GM21723 (cell line): ENCODE results near the gene RPA1.

Experiments used
- ATAC-seq: cut with Tn5 transposase; IDR thresholded peaks from one replicate; pipeline ENCODE4 v1.9.1; 2021; ENCODE audit warnings: mild to moderate bottlenecking, moderate library complexity; ENCODE audit not compliant: unreplicated experiment

RPA1 gene

DNA sequence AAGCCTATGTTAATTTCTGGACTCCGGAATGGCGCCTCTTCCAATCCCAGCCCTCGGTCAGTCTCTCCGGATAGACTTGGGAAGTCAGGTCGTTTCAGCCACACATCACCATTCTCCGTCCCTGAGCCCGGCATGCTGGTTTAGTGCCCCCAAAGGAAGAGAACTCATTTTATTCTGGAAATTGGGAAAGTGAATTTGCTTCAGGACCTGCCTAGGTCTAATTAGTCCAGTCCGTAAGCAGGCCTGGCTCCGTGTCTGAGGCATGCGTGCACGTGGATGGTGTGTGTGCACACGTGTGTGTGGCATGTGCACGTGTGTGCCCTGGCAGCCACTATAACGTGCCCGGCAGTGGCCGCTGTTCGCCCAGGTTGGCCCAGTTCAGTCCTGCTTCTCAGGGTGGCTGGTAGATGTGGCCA is 77.4 kb downstream of the RPA1 start:
- no peak for ATAC-seq

DNA sequence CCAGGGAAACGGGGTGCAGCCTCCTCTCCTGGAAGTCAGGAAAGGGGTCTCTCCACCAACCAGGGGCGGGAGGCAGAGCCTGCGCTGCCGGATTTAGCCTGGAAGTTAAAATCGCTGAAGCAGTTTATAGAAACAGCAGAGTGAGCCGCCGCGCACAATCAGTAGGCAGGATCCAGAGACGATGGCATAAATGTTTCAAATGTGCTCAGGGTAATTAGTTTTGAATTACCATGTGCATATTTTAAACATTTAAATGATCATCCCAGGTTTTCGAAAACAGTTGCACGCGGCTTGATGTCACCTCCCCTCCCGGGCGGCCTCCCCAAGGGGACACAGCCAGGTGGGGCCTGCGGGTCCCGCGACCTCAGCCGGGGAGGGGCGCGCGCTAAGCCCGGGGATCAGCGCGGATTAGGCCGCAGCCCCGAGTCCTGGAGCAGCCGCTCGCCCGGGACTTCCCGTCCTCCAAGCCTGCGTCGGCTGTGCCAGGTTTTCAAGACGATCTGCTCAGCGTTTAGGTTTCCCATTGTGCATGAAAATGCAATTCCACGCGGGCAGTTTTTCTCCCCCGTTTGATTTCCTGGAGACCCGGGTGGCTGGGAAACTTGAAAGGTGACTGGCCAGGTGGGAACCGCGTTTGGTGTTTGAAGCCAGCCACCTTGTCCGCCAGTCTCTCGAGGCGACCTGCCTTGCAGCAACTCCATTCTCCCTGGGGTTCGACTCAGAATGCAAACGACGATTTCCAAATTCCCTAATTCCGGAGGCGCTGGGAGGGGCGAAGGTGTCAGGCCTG is 78.3 kb downstream of the RPA1 start:
- no peak for ATAC-seq

DNA sequence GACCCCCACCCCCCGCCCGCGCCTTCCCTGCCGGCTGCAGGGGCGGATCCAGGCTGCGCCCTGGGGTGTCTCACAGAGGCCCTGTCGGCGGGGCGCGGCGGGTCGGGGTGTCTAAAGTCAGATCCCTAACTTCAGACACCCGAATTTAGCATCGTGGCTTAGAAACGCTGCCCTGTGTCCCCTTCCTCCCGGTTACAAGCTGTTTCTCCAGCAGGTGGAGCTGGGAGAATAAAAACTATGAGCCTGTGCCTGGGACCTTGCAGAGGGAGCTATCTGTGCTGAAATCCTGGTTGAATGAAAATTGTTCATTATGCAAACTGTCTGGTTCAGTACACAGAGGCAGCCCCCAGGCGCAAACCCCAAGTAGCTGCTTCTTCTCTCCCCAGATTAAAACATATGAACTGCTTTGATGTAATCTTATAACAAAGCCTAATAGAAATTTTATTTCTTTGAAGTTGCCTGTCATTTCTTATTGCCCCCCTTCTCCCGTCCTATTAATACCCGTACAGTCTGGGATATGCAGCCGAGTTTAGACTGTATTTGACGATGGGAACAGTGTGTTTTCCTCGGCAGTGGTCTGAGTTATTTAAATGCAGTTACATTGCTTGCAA is 79.0 kb downstream of the RPA1 start:
- no peak for ATAC-seq

DNA sequence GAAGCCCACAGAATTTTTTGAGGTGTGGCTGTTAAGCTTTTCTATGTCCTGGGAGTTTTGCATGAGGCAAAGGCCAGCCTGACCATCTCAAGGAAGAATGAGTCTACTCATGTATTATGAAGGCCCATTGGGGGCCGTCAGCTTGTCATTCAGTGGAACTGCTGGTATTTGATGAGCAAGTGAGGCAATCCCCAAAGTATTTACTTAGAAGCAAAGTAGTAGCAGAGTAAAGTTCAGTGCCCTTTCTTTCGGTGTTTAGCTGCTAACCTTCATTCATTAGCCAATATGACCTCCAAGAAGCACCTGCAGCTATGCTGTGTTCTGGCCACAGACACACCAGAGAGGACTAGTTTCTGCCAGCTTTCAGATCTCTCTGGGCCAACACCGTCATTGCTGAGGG is 80.2 kb downstream of the RPA1 start:
- ATAC-seq = no peak

DNA sequence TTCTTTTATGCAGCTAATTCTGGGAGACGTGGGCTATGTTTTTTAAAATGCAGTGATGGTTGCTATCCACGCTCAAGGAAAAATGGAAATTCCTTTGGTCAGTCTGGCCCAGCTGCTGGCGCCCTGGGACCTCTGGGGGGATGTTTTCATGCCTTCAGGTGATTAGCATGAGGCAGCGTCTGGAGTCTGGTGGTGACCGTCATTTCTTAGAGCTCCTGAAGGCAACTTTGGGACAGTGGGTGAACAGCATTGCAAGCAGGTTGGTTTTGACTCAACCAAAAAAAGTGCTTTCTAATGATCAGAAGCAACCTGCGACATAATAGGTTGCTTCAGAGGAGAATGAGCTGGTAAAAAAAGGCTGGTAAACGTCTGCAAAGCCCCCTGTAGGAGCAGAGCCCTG is 82.3 kb downstream of the RPA1 start:
- ATAC-seq = no peak

DNA sequence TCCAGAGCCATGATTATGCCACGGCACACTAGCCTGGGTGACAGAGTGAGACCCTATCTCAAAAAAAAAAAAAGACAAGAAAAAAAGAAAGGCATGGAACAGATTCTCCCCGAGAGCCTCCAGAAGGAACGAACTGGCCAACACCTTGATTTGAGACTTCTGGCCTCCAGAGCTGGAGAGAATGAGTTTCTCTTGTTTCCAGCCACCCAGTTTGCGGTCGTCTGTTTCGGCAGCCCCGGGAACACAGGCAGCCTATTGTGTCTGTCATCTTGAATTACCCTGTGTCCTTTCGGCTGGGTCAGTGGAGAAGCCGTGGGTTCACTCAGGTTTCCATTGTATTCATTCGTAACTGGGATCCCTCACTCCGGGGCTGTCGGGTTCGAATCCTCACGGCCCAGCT is 83.9 kb downstream of the RPA1 start:
- ATAC-seq = no peak

DNA sequence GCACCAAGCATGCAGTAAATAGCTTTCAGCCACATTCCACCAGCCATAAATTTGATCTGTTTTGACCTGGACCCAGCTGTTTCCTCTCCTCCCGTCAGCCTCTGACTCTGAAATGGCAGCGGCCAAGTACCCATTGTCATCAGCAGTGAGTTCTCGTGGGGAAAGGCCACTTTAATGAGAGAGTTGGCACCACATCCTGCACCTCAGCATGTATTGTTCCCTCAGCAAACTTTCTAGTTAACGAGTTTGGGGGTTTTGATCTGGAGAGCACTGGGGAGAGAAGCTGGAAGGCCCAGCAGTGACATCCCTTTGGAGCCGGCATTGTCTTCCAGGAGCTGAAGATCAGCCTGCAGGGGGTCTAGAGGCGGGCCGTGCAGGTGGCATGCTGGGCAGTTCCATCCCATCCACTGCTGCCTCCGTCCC is 84.9 kb downstream of the RPA1 start:
- no peak for ATAC-seq

DNA sequence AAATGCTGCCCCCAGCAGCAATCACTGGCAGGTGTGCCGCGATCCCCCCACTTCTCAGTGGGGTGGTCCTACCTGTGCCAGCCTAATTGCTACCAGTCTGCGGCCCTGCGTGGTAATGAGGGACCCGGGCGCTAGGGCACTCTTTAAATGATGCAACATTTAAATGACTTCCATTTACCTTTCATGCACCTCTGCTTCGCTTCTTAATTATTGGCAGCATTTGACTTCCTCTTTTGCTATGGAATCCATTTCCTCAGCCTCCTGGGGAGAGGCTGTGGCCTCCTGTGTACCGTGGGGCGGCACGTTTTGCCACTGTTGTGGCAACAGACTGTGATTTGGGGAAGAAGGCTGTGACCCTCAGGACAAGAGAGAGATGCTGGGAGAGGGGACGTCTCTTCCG is 86.1 kb downstream of the RPA1 start:
- ATAC-seq = no peak

DNA sequence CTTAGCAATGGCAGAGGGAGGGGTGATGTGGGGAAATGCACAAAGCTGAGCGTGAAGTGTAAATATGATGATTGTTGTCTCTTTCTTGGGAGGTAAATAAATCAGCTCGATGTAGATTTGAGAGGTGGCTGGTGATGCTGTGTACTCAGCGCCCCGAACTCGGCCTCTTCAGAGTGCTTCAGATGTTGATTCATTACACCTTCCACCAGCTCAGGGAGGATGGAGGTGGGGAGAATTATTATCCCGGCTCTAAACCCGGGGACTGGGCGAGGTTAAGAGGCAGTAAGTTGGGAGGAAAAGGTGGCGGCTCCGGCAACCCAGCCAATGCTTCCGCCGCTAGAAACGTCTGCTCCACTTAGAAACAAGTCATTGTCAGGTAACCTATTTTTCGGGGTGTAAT is 86.5 kb downstream of the RPA1 start:
- ATAC-seq = no peak

DNA sequence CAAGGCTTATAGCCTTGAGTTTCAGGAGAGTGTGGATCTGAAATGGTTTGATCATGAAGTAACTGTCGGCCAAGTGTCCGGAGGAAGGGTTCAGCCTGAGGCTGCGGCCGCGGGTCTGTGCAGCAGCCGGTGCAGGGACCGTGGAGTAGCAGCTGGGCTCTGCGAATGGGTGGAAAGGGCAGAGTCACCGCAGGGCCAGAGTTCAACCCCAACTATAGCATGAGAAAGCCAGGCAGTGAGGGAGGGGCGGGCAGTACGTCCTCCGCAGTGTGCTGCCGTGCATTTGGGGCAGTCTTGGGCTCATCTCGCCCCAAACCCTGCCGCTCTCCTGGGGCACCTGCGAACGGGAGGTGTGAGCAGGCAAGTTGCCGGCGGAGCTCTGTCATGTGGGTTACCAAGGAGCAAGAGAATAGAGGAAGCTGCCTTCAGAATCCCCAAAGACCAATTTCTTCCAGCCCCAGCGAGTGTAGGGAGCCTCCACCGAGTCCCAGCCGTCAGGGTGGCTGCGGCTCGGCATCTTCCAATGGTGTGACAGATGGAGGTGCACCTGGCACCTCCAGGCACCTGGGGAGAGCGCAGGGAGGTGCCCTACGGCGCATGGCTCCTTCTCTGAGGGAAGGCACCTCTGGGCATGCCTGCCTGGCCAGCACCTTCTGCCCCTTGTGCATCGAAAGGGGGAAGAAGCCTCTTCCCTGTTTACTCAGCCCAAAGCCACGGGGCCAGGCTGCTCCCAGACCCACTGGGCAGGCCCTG is 87.3 kb downstream of the RPA1 start:
- no peak for ATAC-seq

DNA sequence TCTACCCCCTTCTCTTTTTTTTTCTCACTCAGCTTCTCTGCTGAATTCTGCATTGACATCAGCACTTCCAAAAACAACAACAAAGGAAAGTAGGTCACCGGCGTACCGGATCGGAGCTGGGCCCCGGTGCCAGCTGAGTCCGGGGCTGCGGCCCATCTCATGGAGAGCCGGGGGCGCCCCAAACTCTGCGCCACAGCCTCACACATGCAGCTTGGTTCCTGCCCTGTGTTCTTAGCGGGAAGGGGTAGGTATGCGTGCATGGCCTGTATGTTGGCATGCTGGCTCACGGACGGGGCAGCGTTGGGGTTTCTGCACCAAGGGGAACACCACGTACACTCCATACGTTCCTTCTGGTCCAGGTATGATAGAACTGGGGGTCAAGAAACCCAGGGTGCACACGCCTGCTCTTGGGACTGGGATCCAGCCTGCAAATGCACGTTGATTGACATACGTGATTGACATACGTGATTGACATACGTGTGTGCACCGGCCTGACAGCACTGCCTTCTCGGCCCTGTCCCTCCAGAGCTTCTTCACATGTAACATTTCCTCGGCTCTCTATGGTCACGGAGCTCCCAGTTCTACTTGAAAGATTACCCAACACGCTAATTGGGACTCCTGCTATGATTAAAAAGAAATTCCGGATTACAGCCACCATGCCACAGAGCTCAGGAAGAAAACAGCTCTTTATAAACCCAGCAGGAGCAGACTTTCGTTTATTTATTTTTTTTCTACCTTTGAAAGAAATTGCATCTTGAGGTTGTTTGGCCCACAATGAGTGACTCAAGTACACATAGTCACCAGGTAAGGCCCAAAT is 88.7 kb downstream of the RPA1 start:
- no peak for ATAC-seq

DNA sequence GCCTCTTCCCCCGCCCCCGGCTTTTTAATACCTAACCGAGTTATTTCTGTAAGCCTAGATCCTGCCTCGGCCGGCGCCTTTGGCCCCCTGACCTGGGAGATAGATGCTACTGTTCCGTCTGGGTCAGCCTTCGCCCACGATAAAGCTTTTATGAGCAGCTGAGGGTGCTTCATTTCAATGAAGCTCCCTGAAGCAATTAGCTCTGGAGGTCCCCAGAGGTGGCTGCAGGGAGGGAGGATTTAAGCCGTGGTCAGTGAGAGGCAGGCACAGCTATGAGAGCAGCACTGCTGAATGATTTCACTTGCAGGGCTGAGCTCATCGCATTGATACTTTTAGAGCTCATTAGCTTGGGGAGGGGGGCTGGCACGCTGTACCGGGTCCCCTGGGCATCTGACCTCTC is 89.4 kb downstream of the RPA1 start:
- no peak for ATAC-seq

DNA sequence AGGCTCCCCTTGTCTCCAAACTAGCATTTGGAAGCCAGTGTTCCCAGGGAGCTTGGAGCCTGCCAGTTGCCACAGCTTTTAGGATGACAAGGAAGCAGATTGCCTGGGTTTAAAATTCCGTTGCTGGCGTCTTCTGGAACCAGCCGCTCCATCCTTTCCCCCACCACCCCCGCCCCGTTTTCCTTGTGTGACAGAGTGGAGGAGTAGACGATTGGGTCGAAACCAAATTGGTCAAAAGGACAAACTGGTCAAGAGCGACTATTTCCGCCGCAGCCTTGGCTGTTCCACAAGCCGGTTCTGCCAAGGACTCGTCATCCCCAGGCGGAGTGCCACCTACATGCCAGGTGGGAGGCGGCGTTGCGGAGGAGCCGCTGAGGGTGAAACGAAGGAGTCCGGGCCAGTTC is 91.1 kb downstream of the RPA1 start:
- ATAC-seq = no peak

DNA sequence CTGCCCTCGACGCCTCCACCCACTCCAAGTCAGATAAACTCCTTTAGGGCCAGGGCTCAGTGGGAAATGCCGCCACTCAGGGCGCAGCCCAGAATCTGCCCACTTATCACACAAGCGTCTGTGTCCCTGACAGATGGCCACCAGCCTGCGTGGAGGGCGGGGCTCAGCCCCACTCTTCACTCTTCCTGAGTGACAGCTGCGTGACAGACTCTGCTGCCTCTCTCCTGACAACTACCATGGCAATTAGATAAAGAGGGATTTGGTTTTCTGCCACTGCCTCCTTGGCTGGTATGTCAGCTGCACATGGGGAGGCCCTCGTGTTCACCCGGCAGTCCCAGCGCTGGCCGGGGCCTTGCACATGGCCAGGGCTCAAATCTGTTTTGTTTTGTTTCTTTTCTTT is 99.2 kb downstream of the RPA1 start:
- no peak for ATAC-seq

DNA sequence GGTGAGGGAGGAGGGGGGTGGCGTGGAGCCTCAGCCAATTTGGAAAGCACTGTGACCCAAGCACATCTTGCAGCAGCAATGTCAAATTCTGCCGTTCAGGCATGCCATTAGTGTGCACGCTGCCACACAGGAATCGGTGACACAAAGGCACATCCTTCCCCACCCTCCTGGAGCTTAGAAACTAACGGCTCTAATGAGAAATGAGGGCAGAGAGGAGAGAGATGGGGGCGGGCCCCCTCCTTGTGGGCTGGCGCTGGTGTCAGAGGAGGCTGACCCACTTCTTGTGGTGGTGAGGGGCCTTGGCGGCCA is 100.5 kb downstream of the RPA1 start:
- no peak for ATAC-seq

DNA sequence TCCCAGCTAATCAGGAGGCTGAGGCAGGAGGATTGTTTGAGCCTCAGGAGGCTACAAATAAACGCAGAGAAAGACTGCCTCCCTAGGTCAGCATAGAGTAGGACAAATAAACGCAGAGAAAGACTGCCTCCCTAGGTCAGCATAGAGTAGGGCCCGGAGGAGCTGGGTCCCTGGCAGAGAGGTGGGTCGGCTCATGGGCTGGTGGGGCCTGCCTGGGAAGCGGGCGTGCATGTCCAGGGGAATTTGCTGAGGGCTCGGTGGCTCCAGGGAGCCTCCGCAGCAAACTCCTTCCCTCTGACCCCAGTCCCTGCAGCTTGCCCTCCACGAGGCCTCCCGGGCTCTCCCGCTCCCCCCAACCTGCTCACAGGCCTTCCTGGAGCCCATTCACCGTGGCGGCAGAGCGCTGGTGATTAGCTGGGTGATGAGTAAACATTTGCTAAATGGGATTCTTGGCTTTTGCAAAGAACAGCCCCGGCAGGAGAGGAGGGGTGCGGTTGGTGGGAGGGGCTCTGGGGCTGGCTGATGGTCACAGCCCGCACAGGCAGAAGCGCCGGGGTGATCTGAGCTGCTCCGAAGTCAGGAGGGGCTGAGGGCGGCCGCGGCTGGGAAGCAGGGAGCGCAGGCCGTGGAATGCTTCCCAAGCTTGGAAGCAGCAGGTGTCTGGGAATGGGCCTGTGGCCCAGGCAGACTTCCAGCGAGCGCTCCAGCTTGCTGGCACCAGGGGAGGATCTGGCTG is 102.2 kb downstream of the RPA1 start:
- ATAC-seq = no peak

DNA sequence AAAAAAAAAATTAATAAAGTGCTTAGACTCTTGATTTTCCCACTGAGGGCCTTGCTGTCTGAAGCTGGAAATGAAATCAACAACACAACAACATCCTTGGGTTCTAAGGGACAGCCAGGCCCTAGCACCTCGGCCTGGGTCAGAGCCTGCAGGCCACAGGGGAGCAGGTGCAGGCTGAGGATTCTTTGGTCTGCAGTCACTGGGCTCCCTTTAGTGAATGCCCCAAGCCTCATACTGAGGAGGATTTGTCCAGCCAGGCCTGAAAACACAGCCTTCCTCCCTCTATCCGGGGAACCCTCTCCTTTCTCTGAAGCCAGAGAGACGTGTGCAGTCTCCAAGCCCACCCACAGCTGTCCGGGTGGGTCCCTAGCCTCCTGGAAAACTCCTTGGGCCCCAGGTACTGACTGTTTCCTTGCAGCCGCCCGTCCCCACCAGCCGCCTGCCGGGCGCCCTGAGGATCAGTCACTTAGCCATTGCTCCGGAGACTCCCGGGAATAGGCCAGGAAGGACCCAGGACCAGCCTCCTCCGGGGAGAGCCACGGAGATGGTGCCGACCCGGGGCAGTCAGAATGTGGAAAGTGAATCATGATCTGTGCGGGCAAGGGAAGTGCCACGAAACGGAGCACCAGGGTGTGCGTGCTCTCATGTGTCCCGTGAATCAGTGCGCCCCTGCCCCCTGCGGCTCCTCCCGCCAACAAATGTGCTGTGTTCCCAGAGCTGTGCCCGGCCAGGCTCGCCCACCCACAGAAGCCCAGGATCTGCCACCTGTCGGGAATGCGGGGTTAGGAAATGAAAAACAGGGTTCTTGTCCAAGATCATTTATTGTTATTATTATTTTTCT is 104.3 kb downstream of the RPA1 start:
- no peak for ATAC-seq

DNA sequence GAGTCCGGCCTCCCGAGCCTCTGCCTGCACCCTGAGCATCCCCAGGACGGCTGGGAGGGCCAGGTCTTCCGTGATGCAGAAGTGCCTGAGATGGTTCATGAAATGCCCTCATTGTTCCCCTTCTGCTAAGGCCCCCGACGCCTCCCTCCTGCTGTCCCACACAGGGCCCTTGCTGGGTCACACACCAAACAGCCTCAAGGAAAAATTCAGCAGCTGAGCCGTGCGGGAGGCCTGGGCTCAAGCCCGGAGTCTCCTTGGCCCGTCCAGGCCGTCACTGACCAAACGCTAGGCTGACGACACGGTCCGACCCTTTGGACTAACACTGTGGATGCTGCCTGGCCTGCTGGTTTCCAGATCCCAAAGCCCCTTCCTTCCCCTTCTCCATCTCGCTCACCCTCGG is 105.1 kb downstream of the RPA1 start:
- no peak for ATAC-seq

DNA sequence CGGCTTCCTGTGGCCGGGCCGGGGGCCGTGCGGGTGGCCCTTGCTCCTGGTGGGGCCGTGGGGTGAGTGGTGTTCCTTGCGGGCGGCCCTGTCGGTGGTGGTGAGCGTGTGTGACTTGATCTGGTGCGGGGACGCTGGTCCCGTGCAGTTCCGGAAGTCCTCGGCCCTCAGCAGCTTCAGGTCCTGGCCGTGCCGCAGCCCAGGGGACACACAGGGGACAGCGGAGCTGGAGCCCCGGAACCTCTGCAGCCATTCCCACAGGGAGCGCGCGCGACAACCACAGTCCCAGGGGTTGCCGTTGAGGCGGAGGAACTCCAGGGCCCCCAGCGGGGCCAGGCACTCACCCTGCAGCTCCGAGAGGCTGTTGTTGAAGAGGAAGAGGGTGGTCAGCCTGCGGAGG is 107.0 kb downstream of the RPA1 start:
- no peak for ATAC-seq

DNA sequence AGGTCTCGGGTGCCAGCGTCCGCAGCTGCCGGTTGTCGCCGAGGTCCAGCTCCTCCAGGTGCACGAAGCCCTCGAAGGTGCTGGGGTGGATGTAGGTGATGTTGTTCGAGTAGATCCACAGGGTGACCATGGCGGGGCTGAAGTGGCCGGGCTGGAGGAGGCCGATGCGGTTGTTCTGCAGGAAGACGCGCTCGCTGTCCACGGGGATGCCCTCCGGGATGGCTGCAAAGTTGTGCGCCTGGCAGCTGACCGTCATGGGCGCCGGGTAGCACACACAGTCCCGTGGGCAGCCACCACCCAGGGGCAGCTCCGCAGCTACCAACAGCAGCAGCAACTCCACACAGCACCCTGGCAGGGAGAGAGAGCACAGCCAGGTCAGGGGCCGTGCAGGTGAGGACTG is 107.7 kb downstream of the RPA1 start:
- ATAC-seq = no peak
